Bronchial epithelial cell (primary cell): ENCODE results near the gene RHAG. TPM values are rescaled to one million over a fixed set of nuclear protein-coding genes. Genes with fewer than 3 reads are reported as not detected.

Experiments
- DNase-seq: peaks from one replicate; pipeline ENCODE4 v3.0.0-alpha.2; 2010; ENCODE audit warnings: low read depth
- FAIRE-seq: peaks from 2 replicates; lab custom pipeline; 2011; peaks lifted over from hg19 to GRCh38; lab: Jason Lieb, UNC
- H3K27me3 ChIP-seq: 2 replicates; pipeline ENCODE4 v1.5.1; 2011; ENCODE audit warnings: low read length; ENCODE audit not compliant: control insufficient read depth, insufficient read depth
- H3K36me3 ChIP-seq: 2 replicates; pipeline ENCODE4 v1.5.1; 2011; ENCODE audit warnings: low read length; ENCODE audit not compliant: control insufficient read depth, insufficient read depth
- H3K4me3 ChIP-seq: 2 replicates; pipeline ENCODE4 v1.5.1; 2011; ENCODE audit warnings: mild to moderate bottlenecking, low read depth, low read length, control low read depth
- total RNA-seq: library from RNA; depleted of rRNA; stranded (reverse); fragments of >200 nt; gene quantifications from 2 replicates; pipeline ENCODE4 v1.2.1, GENCODE V29; 2014
- TF ChIP-seq, protein P1 (sequence below): IDR thresholded peaks from 2 replicates; pipeline ENCODE4 v1.5.1; 2011; ENCODE audit warnings: mild to moderate bottlenecking, moderate library complexity, low read length, control low read depth, inconsistent platforms; ENCODE audit not compliant: insufficient read depth, severe bottlenecking

The RHAG gene
- total RNA-seq, 1 donor from 2014 or later: not detected

DNA sequence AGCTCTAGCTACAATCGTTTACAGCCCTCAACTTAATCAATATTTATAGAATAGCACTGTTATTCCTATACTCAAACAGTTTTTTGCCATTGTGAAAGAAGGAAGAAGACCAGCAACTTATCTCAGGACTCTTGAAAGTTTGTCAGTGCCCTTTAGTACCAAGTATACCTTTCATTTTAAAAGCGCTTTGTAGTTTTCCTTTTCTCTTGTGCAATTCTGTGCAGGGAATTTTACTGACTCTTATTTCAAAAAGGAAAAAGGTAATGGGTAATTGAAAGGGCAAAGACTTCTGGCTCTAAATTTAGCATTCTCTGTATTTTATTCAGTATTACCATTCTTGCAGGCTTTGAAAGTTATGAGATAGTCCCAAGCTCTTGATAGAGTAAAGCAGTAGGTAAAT, 16.8 kb upstream of the RHAG start:
- no peak for DNase-seq
- no peak overlapping the region for H3K4me3 ChIP-seq
- TF ChIP-seq, protein P1, sequence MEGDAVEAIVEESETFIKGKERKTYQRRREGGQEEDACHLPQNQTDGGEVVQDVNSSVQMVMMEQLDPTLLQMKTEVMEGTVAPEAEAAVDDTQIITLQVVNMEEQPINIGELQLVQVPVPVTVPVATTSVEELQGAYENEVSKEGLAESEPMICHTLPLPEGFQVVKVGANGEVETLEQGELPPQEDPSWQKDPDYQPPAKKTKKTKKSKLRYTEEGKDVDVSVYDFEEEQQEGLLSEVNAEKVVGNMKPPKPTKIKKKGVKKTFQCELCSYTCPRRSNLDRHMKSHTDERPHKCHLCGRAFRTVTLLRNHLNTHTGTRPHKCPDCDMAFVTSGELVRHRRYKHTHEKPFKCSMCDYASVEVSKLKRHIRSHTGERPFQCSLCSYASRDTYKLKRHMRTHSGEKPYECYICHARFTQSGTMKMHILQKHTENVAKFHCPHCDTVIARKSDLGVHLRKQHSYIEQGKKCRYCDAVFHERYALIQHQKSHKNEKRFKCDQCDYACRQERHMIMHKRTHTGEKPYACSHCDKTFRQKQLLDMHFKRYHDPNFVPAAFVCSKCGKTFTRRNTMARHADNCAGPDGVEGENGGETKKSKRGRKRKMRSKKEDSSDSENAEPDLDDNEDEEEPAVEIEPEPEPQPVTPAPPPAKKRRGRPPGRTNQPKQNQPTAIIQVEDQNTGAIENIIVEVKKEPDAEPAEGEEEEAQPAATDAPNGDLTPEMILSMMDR: no peak
- no peaks in the 10 kb centered on the region for H3K27me3 ChIP-seq
- FAIRE-seq: no peak
- no peaks in the 10 kb centered on the region for H3K36me3 ChIP-seq

DNA sequence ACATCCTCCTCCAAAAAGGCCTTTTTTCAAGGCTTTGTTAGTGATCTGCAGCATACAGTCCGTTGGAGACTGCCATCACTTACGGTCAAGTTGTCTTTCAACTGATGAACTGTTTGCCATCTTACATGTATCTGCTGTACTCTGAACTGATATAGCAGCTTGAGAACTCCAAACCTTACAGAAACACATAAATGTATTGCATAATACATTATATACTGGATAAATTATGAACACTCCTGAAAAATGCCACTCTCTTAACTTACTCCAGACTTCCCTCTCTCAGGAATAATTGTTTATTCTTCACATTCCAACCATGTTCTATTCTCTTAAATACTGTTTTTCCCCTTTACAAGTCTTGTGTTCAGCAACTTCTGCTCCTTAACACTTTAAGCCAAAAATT, 14.6 kb upstream of the RHAG start:
- H3K36me3 ChIP-seq: no peaks in the 10 kb centered on the region
- no peak for FAIRE-seq
- TF ChIP-seq, protein P1: no peak

DNA sequence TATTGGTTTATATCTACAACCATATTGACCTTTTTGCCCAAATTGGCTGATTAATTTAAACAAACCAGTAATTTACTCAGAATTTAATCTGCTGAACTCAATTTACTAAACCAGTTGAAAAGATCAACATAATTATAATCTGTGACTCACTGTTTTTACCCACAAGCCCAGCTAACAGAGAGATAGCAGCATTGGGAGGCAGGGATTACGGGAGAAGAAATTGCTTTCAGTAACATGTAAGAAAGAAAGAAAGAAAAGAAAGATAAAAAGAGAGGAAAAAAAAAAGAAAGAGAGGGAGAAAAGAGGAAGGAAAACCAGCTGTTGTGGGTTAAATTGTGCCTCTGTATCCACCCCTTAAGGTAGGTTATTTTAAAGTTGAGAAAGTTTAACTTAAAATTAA, 13.3 kb upstream of the RHAG start:
- DNase-seq: no peak
- TF ChIP-seq, protein P1: no peak
- Histone ChIP-seq H3K36me3 (no peaks in the 10 kb centered on the region), H3K27me3 (no peaks in the 10 kb centered on the region), H3K4me3 (no peak overlapping the region)
- no peak for FAIRE-seq

More for the DNA sequence above, 14.6 kb upstream of the RHAG start:
- Histone ChIP-seq H3K27me3 (no peaks in the 10 kb centered on the region), H3K4me3 (no peak overlapping the region)
- no peak for DNase-seq

DNA sequence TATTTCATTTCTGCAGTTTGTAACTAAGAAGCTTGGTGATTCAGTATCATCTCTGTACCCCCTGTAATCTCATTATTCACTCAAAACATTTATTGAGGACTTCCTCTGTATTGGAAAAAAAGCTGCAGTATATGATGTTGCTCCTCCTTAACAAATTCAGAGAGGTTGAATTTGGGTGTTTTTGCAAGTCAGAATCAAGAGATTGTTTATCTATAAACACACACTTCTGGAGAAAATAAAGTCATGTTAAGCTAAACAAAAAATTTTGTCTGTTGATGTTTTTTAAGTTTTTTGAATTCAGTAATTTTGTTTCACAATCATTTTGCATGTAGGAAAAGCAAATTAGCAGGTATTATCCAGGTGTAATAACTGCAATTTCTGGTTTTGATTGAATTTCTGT, 11.4 kb upstream of the RHAG start:
- Histone ChIP-seq H3K36me3 (no peaks in the 10 kb centered on the region), H3K4me3 (no peak overlapping the region), H3K27me3 (no peaks in the 10 kb centered on the region)
- TF ChIP-seq, protein P1: no peak
- DNase-seq (no peak), FAIRE-seq (no peak)

DNA sequence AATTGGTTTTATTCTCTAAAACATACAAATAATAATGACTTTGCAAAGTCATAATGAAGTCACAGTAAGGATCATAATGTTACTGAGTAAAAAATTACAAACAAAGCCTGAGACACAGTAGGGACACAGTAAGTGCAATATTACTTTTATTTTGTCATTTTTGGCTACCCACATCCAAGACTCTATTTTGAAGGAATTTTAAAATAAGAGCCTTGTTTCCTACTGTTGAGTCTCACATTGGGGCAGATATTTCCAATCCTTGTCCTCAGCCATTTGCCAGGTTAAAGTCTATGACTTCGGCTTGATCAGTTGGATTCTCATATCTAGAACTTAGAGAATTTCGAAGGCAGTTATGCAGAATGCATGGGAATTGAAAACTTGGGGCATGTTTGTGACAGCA, 10.8 kb upstream of the RHAG start:
- no peak for FAIRE-seq
- TF ChIP-seq, protein P1: no peak
- H3K27me3 ChIP-seq: no peaks in the 10 kb centered on the region
- no peaks in the 10 kb centered on the region for H3K36me3 ChIP-seq
- no peak overlapping the region for H3K4me3 ChIP-seq
- no peak for DNase-seq

DNA sequence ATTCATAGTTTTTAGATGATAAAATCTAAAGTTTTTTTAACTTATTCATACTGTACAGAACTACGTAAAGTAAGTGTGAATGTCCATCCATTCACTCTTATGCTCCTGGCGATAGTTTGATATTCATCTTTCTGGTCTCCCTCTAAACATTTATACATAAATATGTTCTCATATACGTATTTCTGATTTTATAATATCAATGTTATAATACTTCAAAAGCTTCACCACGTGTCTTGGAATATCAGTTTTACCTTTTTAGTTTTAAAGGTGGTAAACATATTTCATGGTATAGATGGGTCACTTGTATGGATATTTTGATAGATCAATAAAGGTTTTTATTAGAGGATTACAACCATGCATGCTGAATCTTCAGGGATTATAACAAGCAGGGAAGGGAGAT, 10.3 kb upstream of the RHAG start:
- H3K36me3 ChIP-seq: no peaks in the 10 kb centered on the region
- TF ChIP-seq, protein P1: no peak
- no peak overlapping the region for H3K4me3 ChIP-seq
- no peak for DNase-seq
- FAIRE-seq: no peak
- no peaks in the 10 kb centered on the region for H3K27me3 ChIP-seq
